Adrenal gland (tissue), 5 donors: ENCODE data around the gene KLHL34.

ENCODE experiments used
- POLR2A ChIP-seq, 2 donors: fragments of 450-650 bp; IDR thresholded peaks; one replicate each; pipeline ENCODE4 v1.6.1; 2017; ENCODE audit warnings: antibody characterized with exemption in 2 of 2, mild to moderate bottlenecking in 2 of 2, moderate library complexity in 1 of 2
- TF ChIP-seq, protein P1 (sequence below), 6 experiments: fragments of 450-650 bp in 4 of 6; fragments of 200-600 bp in 2 of 6; sonication (generic) in 1 of 6; IDR thresholded peaks; 1 replicate in 5 of 6; 2 replicates in 1 of 6; pipeline versions ENCODE4 v1.5.1 to v1.8.0; 2016 to 2021; ENCODE audit warnings: antibody characterized with exemption in 6 of 6, mild to moderate bottlenecking in 2 of 6, moderate library complexity in 1 of 6
- donor health status: DM: no; HTN: no; CAD: no.

DNA sequence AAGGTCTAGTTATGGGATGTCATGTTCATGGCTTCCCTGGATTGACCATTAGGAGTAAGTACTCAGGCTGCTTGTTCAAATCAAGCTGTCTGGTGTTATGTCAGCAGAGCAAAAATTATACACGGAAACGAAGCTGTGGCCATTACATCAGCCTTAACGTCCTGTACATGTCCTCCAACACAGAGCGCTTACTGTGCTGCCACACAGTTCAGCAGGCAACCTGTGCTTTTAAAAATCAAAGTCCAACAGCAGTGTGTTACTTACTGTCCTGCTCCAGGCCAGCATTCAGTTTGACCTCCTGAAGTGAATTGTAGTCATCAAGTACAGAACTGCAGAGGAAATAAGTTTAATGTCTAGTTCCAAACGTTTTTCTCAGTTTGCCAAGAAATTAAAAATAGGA lies 46.0 kb downstream of the KLHL34 start:
- TF ChIP-seq, protein P1, sequence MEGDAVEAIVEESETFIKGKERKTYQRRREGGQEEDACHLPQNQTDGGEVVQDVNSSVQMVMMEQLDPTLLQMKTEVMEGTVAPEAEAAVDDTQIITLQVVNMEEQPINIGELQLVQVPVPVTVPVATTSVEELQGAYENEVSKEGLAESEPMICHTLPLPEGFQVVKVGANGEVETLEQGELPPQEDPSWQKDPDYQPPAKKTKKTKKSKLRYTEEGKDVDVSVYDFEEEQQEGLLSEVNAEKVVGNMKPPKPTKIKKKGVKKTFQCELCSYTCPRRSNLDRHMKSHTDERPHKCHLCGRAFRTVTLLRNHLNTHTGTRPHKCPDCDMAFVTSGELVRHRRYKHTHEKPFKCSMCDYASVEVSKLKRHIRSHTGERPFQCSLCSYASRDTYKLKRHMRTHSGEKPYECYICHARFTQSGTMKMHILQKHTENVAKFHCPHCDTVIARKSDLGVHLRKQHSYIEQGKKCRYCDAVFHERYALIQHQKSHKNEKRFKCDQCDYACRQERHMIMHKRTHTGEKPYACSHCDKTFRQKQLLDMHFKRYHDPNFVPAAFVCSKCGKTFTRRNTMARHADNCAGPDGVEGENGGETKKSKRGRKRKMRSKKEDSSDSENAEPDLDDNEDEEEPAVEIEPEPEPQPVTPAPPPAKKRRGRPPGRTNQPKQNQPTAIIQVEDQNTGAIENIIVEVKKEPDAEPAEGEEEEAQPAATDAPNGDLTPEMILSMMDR (IDR thresholded peaks at IDR 0.05) = no peak
- TF ChIP-seq POLR2A (IDR thresholded peaks at IDR 0.05) = no peak
